Esophagus squamous epithelium (tissue), 5 donors: Measurements from ENCODE around the gene HAVCR2. TPM values are rescaled to one million over a fixed set of nuclear protein-coding genes. Genes with fewer than 3 reads are reported as not detected.

ENCODE experiments used
- DNase-seq: peaks from one replicate; lab custom pipeline; 2025; lab: John Stamatoyannopoulos, UW
- H3K27ac ChIP-seq, 4 donors: fragments of 200-600 bp; sonication (generic); one replicate each; pipeline ENCODE4 v1.5.1; 2016 to 2019; ENCODE audit warnings: mild to moderate bottlenecking in 1 of 4
- H3K27me3 ChIP-seq, 4 donors: fragments of 200-600 bp; sonication (generic); 1 replicate in 3 of 4; 2 replicates in 1 of 4; pipeline versions ENCODE4 v1.5.1 to v1.6.0; 2017 to 2021; ENCODE audit warnings: antibody characterized with exemption in 1 of 4
- H3K36me3 ChIP-seq, 3 donors: fragments of 200-600 bp; sonication (generic); one replicate each; pipeline ENCODE4 v1.5.1; 2016 to 2019
- H3K4me1 ChIP-seq, 3 donors: fragments of 200-600 bp; sonication (generic); one replicate each; pipeline ENCODE4 v1.5.1; 2017 to 2019
- H3K4me3 ChIP-seq, 4 donors: fragments of 200-600 bp; sonication (generic); 1 replicate in 3 of 4; 2 replicates in 1 of 4; pipeline ENCODE4 v1.5.1; 2016 to 2019; ENCODE audit warnings: mild to moderate bottlenecking in 2 of 4, moderate library complexity in 1 of 4
- H3K9me3 ChIP-seq, 3 donors: fragments of 200-600 bp; sonication (generic); one replicate each; pipeline ENCODE4 v1.5.1; 2016 to 2019
- POLR2A ChIP-seq, 4 donors: fragments of 450-650 bp; IDR thresholded peaks; one replicate each; pipeline ENCODE4 v1.6.1; 2017; ENCODE audit warnings: antibody characterized with exemption in 4 of 4, mild to moderate bottlenecking in 4 of 4, moderate library complexity in 3 of 4
- WGBS, 2 donors: methylation state at CpG; one replicate each; pipeline ENCODE4 v1.1.5; 2018; 5-methylcytosine and 5-hydroxymethylcytosine counted together
- intact Hi-C: fragments of 100-400 bp; cut with DNase I; formaldehyde crosslinking; loops from one replicate; pipeline ENCODE4 v1.15.0; 2022
- total RNA-seq, 4 donors: library from RNA; depleted of rRNA; stranded (reverse); fragments of >200 nt; gene quantifications; one replicate each; pipeline ENCODE4 v1.1.0, GENCODE V29; 2016
- TF ChIP-seq, protein P1 (sequence below), 6 experiments: fragments of 450-650 bp in 4 of 6; fragments of 200-600 bp in 2 of 6; sonication (generic) in 2 of 6; IDR thresholded peaks; one replicate each; pipeline ENCODE4 v1.5.1; 2016 to 2019; ENCODE audit warnings: antibody characterized with exemption in 6 of 6, mild to moderate bottlenecking in 4 of 6, moderate library complexity in 4 of 6
- donor health status: DM: yes; HTN: yes; CAD: no.

HAVCR2 gene
- total RNA-seq, 4 donors from 2014 or later, result 0.45 to 5.3 (median 3.5) TPM

GRCh38 chr5:157076558-157076957, 32.3 kb downstream of the HAVCR2 start:
- intact Hi-C loops, result no loop called here

GRCh38 chr5:157072508-157072907, 36.3 kb downstream of the HAVCR2 start:
- H3K9me3 ChIP-seq, result no peaks in the 10 kb centered on the region
- no peaks in the 10 kb centered on the region for H3K4me1 ChIP-seq
- no peaks in the 10 kb centered on the region for H3K36me3 ChIP-seq
- WGBS, 2 donors, result 34 to 44% methylated on average over 3 of the region's 3 CpGs
- TF ChIP-seq POLR2A (IDR thresholded peaks at IDR 0.05), result no peak
- TF ChIP-seq, protein P1, sequence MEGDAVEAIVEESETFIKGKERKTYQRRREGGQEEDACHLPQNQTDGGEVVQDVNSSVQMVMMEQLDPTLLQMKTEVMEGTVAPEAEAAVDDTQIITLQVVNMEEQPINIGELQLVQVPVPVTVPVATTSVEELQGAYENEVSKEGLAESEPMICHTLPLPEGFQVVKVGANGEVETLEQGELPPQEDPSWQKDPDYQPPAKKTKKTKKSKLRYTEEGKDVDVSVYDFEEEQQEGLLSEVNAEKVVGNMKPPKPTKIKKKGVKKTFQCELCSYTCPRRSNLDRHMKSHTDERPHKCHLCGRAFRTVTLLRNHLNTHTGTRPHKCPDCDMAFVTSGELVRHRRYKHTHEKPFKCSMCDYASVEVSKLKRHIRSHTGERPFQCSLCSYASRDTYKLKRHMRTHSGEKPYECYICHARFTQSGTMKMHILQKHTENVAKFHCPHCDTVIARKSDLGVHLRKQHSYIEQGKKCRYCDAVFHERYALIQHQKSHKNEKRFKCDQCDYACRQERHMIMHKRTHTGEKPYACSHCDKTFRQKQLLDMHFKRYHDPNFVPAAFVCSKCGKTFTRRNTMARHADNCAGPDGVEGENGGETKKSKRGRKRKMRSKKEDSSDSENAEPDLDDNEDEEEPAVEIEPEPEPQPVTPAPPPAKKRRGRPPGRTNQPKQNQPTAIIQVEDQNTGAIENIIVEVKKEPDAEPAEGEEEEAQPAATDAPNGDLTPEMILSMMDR (IDR thresholded peaks at IDR 0.05), result no peak
- no peak for DNase-seq
- H3K27ac ChIP-seq, result no peak overlapping the region
- H3K27me3 ChIP-seq, result no peaks in the 10 kb centered on the region
- no peak overlapping the region for H3K4me3 ChIP-seq
- intact Hi-C loops, result no loop called here

More at GRCh38 chr5:157076558-157076957, 32.3 kb downstream of the HAVCR2 start:
- 33 to 42% methylated on average over 4 of the region's 4 CpGs for WGBS, 2 donors
- Histone ChIP-seq H3K9me3 (no peaks in the 10 kb centered on the region), H3K27ac (no peak overlapping the region), H3K27me3 (no peaks in the 10 kb centered on the region), H3K36me3 (no peaks in the 10 kb centered on the region), H3K4me1 (no peaks in the 10 kb centered on the region), H3K4me3 (no peak overlapping the region)
- no peak for DNase-seq
- TF ChIP-seq POLR2A (IDR thresholded peaks at IDR 0.05), result no peak
- TF ChIP-seq, protein P1 (IDR thresholded peaks at IDR 0.05), result no peak

DNA sequence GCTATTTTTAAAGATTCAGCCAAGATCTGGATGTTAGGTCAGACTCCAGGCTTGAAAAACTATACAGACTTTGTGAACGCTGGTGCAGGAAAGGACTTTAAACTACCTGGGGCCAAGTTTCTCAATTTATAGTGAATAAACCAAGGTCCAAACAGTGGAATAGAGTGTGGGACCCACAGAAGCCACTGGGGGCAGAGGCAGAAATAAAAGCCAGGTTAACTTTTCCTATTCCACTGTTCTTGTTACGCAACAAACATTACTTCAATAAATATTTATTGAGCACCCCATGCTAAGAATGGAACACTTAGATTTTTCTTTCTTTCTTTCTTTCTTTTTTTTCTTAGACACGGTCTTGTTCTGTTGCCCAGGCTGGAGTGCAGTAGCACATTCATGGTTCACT, 38.9 kb downstream of the HAVCR2 start:
- Histone ChIP-seq H3K27me3 (no peaks in the 10 kb centered on the region), H3K4me1 (no peaks in the 10 kb centered on the region), H3K27ac (no peak overlapping the region), H3K4me3 (no peak overlapping the region), H3K9me3 (no peaks in the 10 kb centered on the region), H3K36me3 (no peaks in the 10 kb centered on the region)
- intact Hi-C loops, result no loop called here
- DNase-seq, result no peak
- TF ChIP-seq, protein P1 (IDR thresholded peaks at IDR 0.05), result no peak
- no peak for TF ChIP-seq POLR2A (IDR thresholded peaks at IDR 0.05)
- 73 to 74% methylated on average over 3 of the region's 3 CpGs for WGBS, 2 donors

DNA sequence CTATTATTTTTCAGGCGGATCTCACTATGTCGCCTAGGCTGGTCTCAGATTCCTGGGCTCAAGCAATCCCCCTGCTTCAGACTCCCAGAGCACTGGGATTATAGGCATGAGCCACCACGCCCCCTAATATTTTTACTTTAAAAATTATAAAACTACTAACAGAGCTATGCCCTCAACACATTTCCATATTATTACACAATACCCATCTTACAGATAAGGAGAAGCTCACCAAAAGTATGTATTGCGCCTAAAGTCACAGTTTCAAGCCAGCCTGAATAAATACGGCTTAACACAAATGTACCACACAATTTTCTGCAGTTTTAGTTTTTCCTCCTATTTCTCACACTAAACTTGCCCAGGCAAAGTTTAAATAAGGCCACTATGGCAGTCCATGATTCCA, 40.1 kb downstream of the HAVCR2 start:
- Histone ChIP-seq H3K27me3 (no peaks in the 10 kb centered on the region), H3K9me3 (no peaks in the 10 kb centered on the region), H3K27ac (no peak overlapping the region), H3K36me3 (no peaks in the 10 kb centered on the region), H3K4me3 (no peak overlapping the region), H3K4me1 (no peaks in the 10 kb centered on the region)
- DNase-seq, result no peak
- 84 to 94% methylated on average over 5 of the region's 5 CpGs for WGBS, 2 donors
- no peak for TF ChIP-seq POLR2A (IDR thresholded peaks at IDR 0.05)
- TF ChIP-seq, protein P1 (IDR thresholded peaks at IDR 0.05), result no peak
- intact Hi-C loops, result no loop called here

- no peak overlapping the region for H3K27ac ChIP-seq
- no peaks in the 10 kb centered on the region for H3K27me3 ChIP-seq
- TF ChIP-seq, protein P1 (IDR thresholded peaks at IDR 0.05), result no peak
- no peak for TF ChIP-seq POLR2A (IDR thresholded peaks at IDR 0.05)
- H3K4me1 ChIP-seq, result no peaks in the 10 kb centered on the region
- H3K4me3 ChIP-seq, result no peak overlapping the region
- intact Hi-C loops, result no loop called here
- no peaks in the 10 kb centered on the region for H3K9me3 ChIP-seq
- 95 to 98% methylated on average over 5 of the region's 5 CpGs for WGBS, 2 donors
- DNase-seq, result no peak
- no peaks in the 10 kb centered on the region for H3K36me3 ChIP-seq
Measured at GRCh38 chr5:157068339-157068738, 40.5 kb downstream of the HAVCR2 start.
